A673 (cell line): ENCODE results near the gene ANKRD12.

Experiments used
- EZH2 ChIP-seq: fragments of 200-600 bp; sonication (generic); IDR thresholded peaks from 2 replicates; pipeline ENCODE4 v1.6.1; 2017; ENCODE audit warnings: borderline replicate concordance, low read depth, mild to moderate bottlenecking, mixed read lengths, antibody characterized with exemption, low read length; ENCODE audit not compliant: poor library complexity, severe bottlenecking
- TF ChIP-seq, protein P1 (sequence below): fragments of 300-800, 200-600 bp; sonication (generic); conservative IDR thresholded peaks from 2 replicates; pipeline ENCODE4 v1.5.1; 2017; ENCODE audit warnings: low read depth, mild to moderate bottlenecking, antibody characterized with exemption, low read length, moderate library complexity, mixed read lengths

DNA sequence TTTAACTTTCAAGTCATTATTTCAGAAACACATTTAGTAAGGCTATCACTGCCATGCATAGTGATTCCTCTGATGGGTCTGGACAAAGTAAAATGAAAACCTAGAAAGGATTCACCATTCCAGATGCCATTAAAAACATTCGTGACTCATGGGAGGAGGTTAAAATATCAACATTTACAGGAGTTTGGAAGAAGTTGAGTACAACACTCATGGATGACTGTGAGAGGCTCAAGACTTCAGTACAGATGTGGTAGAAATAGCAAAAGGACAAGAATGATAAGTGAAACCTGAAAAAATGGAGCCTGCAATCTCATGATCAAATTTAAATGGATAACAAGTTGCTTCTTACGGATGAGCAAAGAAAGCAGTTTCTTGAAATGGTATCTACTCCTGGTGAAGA is 192.2 kb downstream of the ANKRD12 start:
- TF ChIP-seq, protein P1, sequence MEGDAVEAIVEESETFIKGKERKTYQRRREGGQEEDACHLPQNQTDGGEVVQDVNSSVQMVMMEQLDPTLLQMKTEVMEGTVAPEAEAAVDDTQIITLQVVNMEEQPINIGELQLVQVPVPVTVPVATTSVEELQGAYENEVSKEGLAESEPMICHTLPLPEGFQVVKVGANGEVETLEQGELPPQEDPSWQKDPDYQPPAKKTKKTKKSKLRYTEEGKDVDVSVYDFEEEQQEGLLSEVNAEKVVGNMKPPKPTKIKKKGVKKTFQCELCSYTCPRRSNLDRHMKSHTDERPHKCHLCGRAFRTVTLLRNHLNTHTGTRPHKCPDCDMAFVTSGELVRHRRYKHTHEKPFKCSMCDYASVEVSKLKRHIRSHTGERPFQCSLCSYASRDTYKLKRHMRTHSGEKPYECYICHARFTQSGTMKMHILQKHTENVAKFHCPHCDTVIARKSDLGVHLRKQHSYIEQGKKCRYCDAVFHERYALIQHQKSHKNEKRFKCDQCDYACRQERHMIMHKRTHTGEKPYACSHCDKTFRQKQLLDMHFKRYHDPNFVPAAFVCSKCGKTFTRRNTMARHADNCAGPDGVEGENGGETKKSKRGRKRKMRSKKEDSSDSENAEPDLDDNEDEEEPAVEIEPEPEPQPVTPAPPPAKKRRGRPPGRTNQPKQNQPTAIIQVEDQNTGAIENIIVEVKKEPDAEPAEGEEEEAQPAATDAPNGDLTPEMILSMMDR = no peak
- no peak for TF ChIP-seq EZH2
